ENCODE results near the gene NTM.

DNA sequence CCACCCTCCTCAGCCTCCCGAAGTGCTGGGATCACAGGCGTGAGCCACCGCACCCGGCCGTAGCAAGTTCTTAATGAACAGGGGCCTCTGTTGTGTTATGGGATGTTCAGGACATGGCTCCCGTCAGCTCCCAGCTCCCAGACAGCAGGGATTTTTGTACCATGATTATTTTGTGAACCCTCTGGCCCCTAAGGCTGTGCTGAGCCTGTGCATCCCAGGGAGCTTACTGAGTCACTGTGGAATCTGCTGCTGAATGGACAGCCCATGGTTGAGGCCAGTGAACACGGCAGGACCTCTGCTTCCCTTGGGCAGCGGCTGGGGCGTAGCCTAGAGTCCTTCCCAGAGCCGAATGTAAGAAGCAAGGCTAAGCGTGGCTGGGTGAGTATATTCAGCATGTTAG lies 245.2 kb downstream of the NTM start:
- TF ChIP-seq, protein P1, sequence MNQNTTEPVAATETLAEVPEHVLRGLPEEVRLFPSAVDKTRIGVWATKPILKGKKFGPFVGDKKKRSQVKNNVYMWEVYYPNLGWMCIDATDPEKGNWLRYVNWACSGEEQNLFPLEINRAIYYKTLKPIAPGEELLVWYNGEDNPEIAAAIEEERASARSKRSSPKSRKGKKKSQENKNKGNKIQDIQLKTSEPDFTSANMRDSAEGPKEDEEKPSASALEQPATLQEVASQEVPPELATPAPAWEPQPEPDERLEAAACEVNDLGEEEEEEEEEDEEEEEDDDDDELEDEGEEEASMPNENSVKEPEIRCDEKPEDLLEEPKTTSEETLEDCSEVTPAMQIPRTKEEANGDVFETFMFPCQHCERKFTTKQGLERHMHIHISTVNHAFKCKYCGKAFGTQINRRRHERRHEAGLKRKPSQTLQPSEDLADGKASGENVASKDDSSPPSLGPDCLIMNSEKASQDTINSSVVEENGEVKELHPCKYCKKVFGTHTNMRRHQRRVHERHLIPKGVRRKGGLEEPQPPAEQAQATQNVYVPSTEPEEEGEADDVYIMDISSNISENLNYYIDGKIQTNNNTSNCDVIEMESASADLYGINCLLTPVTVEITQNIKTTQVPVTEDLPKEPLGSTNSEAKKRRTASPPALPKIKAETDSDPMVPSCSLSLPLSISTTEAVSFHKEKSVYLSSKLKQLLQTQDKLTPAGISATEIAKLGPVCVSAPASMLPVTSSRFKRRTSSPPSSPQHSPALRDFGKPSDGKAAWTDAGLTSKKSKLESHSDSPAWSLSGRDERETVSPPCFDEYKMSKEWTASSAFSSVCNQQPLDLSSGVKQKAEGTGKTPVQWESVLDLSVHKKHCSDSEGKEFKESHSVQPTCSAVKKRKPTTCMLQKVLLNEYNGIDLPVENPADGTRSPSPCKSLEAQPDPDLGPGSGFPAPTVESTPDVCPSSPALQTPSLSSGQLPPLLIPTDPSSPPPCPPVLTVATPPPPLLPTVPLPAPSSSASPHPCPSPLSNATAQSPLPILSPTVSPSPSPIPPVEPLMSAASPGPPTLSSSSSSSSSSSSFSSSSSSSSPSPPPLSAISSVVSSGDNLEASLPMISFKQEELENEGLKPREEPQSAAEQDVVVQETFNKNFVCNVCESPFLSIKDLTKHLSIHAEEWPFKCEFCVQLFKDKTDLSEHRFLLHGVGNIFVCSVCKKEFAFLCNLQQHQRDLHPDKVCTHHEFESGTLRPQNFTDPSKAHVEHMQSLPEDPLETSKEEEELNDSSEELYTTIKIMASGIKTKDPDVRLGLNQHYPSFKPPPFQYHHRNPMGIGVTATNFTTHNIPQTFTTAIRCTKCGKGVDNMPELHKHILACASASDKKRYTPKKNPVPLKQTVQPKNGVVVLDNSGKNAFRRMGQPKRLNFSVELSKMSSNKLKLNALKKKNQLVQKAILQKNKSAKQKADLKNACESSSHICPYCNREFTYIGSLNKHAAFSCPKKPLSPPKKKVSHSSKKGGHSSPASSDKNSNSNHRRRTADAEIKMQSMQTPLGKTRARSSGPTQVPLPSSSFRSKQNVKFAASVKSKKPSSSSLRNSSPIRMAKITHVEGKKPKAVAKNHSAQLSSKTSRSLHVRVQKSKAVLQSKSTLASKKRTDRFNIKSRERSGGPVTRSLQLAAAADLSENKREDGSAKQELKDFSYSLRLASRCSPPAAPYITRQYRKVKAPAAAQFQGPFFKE (tag by site-specific recombination; IDR thresholded peaks at IDR 0.05; ENCODE audit: borderline replicate concordance), result no peak
- TF ChIP-seq ZNF133 (tag by site-specific recombination; IDR thresholded peaks at IDR 0.05) (no peak), CTCF (tag by site-specific recombination; IDR thresholded peaks at IDR 0.05) (no peak), ZBTB21 (tag by site-specific recombination; IDR thresholded peaks at IDR 0.05) (no peak), ZNF274 (IDR thresholded peaks at IDR 0.05; ENCODE audit: low read length) (no peak), ZNF274 (tag by site-specific recombination; IDR thresholded peaks at IDR 0.05; ENCODE audit: borderline replicate concordance) (no peak), ZNF157 (tag by site-specific recombination; IDR thresholded peaks at IDR 0.05) (no peak), SP2 (tag by site-specific recombination; IDR thresholded peaks at IDR 0.05) (no peak), ZNF423 (tag by site-specific recombination; IDR thresholded peaks at IDR 0.05) (no peak), KLF10 (tag by site-specific recombination; IDR thresholded peaks at IDR 0.05) (no peak), ZBTB7A (tag by site-specific recombination; IDR thresholded peaks at IDR 0.05; ENCODE audit: low read depth) (no peak)

Data from HEK293 (cell line).